CD4-positive, alpha-beta T cell treated with Interleukin-15 for 4 hours (primary cell): Measurements from ENCODE around the gene SH3BGRL2.
"Not testable (repeated sequence)": the region's sequence is repeated elsewhere in the genome, so short reads cannot be mapped to it uniquely, and the experiment has no call there.

ENCODE experiments used
- DNase-seq: peaks from one replicate; pipeline ENCODE4 v3.0.0-alpha.2; 2020; ENCODE audit warnings: low spot score

SH3BGRL2 gene

DNA sequence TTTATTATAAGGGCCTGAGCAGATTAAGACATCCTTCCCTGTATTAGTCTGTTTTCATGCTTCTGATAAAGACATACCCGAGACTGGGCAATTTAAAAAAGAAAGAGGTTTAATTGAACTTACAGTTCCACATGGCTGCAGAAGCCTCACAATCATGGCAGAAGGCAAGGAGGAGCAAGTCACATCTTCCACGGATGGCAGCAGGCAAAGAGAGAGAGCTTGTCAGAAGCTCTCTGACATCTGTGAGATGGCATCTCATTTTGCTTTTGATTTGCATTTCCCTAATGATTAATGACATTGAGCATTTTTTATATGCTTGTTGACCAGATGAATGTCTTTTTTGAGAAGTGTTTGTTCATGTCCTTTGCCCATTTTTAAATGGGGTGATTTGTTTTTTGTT is 114.2 kb downstream of the SH3BGRL2 start:
- not testable (repeated sequence) for DNase-seq

DNA sequence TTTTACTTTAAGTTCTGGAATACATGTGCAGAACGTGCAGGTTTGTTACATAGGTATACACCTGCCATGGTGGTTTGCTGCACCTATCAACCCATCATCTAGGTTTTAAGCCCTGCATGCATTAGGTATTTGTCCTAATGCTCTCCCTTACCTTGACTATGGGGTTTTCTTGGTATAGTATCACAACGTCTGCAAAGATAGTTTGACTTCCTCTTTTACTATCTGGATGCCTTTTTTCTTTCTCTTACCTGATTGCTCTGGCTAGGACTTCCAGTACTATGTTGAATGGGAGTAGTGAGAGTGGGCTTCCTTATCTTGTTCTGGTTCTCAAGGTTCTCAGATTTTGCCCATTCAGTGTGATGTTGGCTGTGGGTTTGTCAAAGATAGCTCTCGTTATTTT is 115.2 kb downstream of the SH3BGRL2 start:
- not testable (repeated sequence) for DNase-seq

- DNase-seq: no peak
Measured at GRCh38 chr6:79750806-79751205, 119.7 kb downstream of the SH3BGRL2 start.
